NOMO-1 (cell line): ENCODE data around the gene KDM5C.
A peak's percentile ranks its signal among the peaks of the same experiment; 100 is the strongest.

Experiments
- DNase-seq, 2 experiments: peaks; one replicate each; lab custom pipeline; 2025; ENCODE audit not compliant: unreplicated experiment in 2 of 2; lab: John Stamatoyannopoulos, UW

Gene KDM5C

DNA sequence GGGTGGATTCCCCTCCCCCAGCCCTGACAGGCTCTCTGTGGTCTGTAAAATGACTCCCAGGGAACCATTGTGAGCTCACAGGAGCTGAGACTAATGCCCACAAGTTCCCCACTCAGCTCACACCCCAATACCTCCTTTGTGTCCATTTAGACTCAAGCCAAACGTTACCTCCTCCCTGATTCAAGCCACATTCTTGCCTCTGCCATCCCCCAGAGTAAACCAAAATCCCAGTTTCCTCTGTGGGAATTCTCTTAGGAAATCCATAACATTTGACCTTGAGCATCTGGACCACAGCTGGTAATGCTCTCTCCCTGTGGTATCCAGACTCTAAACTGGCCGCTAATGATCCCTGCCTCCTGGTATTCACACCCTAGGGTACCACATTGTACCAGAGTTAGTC, 26.3 kb upstream of the KDM5C start:
- no peak for DNase-seq

GRCh38 chrX:53250556-53250955, 25.5 kb upstream of the KDM5C start:
- DNase-seq: no peak

DNA sequence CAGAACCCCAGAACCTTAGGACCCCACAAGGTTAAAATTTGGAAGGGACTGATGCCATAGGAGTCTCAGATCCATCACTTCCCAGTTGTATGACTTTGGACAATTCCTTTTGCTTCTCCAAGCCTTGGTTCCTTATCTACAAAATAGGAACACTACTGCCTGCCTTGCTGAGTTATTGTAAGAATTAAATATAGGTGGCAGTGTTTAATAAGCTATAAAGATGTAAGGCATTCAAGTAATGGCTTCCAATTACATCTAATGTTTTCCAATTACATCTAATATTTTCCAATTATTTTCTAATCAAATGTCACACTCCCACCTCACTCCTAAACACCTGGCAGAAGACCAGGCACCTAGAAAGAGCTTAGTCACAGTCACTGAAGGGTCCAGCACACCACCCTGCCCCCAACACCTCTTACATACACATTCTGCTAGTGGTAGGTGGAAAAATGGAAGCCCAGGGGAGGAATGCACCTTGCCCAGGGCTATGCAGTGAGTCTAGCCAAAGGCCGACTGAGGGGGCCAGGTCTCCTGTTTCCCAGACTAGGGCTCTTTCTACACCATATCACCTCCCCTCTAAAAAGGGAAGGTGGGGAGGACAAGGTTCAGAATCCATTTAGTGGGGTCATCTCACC, 24.5 kb upstream of the KDM5C start:
- no peak for DNase-seq

GRCh38 chrX:53247928-53248327, 22.9 kb upstream of the KDM5C start:
- DNase-seq: no peak

GRCh38 chrX:53246231-53246630, 21.2 kb upstream of the KDM5C start:
- DNase-seq: no peak

GRCh38 chrX:53244610-53245009, 19.6 kb upstream of the KDM5C start:
- DNase-seq: peak in 1 of 2 experiments; percentile 2

- no peak for DNase-seq
Observed at GRCh38 chrX:53242310-53242709, 17.3 kb upstream of the KDM5C start.

DNA sequence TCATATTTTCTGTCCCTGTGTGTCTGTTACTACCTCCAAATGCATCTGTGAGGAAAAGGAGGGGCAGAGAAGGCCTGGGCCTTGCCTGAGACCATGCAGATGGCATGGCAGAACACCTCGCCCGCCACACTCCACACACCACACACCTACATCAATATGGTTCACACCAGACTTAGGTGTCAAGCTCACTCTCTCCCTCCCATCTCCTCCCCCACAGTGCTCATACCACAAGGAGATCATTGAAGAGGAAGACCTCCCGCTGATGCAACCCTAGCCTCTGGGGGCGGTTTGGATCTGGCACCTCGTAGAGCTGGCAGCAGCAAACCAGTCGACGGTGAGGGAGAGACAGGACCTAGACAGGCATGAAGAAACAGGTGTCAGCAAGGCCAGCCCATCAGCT, 16.6 kb upstream of the KDM5C start:
- no peak for DNase-seq

DNA sequence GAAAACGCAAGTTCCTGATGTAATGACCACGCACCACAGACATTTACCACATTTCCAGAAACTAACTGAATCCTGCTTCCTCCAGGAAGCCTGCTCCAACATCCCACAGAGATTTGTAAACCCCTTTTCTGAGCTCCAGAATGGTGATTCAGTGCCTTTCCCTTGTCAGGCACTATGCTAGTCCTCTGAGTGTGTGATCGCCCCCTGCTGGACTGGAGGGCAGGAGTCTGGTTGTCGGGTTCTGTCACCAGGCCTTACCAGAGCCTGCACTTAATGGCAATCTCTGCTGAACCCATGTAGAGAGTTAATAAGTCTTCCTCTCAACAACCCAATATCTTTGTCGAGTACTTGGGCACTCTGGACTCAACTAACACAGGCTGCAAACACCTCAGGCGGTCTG, 14.5 kb upstream of the KDM5C start:
- no peak for DNase-seq

DNA sequence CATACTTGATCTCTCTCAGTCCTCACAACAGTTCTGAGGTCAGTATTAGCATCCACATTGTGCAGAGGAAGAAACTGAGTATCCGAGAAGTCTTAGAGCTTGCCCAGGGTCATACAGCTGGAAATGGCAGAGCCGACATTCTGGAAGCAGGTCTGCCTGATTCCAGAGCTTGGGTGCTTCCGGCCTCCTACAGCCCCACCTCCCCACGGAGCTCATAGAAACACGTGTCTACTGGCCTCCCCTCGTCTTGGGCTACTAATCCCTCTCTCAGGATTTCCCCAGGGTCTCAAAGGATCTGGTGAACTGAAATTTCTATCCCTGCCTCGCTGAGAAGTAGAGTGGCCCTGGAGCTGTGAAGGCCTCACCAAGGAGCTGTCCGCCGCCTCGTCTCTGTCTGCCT, 12.0 kb upstream of the KDM5C start:
- no peak for DNase-seq

DNA sequence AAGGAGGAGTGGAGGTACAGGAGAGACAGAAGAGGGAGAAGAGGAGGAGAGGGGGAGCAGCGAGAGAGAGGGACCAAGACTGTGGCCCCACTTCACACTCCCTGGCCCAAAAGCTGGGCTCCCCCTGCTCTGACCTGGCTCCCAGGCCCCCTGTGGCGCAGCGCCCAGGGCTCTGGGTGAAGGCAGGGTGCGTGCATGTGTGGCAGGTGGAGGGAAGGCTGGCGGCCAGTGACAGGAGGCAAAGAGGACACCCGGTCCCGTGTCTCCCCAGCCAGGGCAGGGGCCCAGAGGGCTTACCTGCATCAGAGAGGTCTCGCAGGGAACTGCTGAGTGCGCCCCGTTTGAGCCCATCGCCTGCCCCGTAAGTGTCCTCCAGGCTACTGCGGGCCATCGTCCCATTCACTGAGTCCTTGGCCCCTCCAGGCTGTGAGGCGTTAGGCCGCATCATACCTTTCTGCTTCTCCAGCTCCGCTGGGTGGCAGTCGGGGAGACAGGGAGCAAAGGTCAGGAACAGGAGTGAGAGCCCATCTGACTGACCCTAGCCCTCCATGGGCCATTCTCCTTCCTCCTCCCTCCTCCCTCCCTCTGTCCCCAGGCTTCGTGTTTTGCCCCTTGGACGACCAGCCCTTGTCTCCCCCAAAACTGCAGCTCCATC, 11.1 kb upstream of the KDM5C start:
- DNase-seq: no peak

- no peak for DNase-seq
Observed at GRCh38 chrX:53235566-53235965, 10.6 kb upstream of the KDM5C start.

DNA sequence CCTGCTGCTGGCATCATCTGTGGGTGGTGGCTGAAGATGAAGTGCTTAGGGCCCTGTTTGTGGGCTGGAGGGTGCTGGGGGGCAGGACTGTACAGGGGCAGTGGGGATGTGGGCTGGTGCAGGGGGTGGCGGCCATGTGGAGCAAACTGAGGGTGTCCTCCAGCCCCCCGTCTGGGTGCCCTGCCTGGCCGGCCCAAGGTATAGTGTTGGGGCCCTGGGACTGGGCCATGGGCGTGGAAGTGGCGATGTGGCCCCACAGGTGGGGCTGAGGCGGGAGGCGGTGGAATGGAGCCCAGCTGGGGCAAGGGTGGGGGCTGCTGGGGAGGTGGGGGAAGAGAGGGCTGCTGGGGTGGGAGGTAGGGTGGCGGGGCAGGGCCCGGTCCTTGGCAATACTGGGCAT, 9.5 kb upstream of the KDM5C start:
- no peak for DNase-seq

DNA sequence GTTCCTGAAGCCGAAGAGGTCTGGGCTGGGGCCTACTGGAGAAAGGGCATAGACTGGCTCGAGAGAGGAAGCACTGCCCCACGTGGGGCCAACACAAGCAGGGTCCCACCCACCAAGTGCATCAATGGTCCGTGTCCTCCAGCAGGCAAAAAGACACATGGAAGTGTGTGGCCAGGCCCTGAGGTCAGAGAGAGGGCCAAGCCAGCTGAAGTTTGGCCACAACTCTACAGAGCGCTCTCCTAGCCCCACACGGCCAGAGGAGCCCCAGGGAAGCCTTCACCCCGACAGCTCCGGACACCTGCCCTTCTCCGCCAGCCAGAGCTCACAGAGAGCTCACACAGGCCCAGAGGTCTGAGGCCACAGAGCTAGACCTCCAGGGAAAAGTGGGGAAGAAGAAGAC, 8.5 kb upstream of the KDM5C start:
- DNase-seq: no peak

- no peak for DNase-seq
Observed at GRCh38 chrX:53230116-53230515, 5.1 kb upstream of the KDM5C start.

GRCh38 chrX:53227224-53227765, 2.3 kb upstream of the KDM5C start:
- DNase-seq: peak in 1 of 2 experiments; percentile 11

DNA sequence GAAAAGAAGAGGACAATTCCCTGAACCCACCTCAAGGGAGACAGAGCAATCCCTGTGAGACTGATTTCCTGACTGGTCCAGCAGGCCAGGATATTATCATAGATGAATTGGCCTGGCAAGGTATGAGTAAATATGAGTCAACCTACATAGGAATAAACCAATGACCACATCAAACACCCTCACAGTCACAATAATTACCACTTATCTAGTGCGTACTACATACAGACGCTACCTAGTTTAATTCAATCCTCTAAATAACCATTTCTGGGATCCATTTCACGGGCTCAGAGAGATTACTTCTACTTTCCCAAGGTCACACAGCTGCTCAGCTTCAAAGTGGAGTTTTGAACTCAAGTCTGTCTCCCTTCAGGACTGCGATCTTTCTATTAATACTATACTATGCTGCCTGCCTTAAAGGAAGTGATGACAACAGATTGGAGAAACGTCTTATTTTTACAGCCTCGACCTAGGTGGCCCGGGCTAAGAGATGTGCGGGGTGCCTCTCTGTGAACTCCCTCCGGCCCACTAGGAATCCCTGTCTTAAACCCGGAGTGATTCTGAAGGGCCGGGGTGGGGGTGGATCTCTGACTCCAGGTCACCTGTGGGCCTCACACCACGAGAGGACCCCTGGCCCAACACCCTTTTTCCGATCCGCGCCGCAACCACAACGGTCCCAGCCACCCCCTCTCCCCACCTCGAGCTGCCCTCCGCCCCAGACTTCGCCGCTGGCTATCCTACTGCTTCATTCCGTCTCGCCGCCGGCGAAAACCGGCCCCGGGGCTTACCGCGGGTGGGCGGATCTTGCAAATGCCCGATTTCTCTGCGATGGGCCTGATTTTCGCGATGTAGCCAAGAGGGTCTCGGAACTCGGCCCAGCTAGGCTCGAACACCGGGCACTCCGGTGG, 800 bp downstream of the KDM5C start:
- DNase-seq: peak in 1 of 2 experiments; percentile 5

GRCh38 chrX:53223068-53223693, 1.8 kb downstream of the KDM5C start:
- DNase-seq: no peak

- DNase-seq: no peak
Observed at GRCh38 chrX:53211391-53211978, 13.5 kb downstream of the KDM5C start.

DNA sequence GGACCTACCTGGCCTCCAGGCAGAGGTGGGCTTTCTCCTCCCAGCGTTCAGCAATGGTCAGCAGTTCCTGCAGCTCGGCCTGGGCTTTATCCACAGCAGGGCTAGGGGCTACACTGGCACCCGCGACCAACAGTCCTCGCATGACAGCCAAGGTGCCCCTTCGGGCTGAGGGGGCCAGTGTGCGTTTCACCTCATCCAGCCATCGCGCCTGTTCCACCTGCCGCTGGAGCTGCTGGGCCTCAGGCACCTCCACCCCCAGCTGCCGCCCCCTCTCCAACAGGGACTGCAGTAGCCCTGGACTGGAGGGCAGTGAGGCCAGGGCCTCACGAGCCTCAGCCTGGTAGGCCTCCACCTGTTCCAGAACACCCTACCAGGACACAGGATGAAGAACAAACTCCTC, 28.3 kb downstream of the KDM5C start:
- DNase-seq: no peak

DNA sequence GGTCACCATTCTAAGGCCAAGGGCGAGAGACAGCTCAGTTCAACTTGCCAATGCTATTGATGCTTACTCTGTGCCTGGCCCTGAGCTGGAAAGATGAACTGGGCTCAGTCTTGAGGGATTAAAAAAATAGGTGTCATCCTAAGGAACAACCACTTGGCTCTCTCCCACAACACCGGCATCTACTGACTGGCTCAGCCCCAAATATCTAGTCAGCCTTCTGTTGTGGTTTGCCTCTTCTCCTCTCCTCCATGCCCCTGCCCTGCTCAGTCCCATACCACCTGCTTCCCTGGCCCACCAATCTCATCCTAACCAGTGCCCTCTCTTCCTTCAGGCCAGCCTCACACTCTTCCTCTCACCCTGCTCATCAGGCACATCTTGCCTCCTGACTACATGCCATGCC, 29.6 kb downstream of the KDM5C start:
- DNase-seq: no peak
